B cell (primary cell): ENCODE measurements around the gene SPAM1. TPM values are rescaled to one million over a fixed set of nuclear protein-coding genes. Genes with fewer than 3 reads are reported as not detected.

Experiments
- ATAC-seq: fragments of 200-7000 bp; cut with Tn5 transposase; one replicate; pipeline ENCODE4 v1.10.0; 2021; ENCODE audit warnings: low read depth, mild to moderate bottlenecking, moderate number of reproducible peaks, moderate library complexity
- CTCF ChIA-PET: fragments of 350-600 bp; sonication (Branson Sonifier 250); formaldehyde crosslinking; loops from one replicate; lab custom pipeline; 2021; ENCODE audit warnings: antibody characterized with exemption, inconsistent platforms; lab: Charles Lee
- POLR2A ChIA-PET: fragments of 350-600 bp; sonication (Branson Sonifier 250); formaldehyde crosslinking; loops from one replicate; lab custom pipeline; 2021; ENCODE audit warnings: antibody characterized with exemption; lab: Charles Lee
- DNase-seq: peaks from one replicate; pipeline ENCODE4 v3.0.0; 2013
- H2AFZ ChIP-seq: 2 replicates; pipeline ENCODE4 v1.6.1; 2012; ENCODE audit warnings: mild to moderate bottlenecking, low read depth, low read length; ENCODE audit not compliant: insufficient read depth, poor library complexity, severe bottlenecking
- H3K27ac ChIP-seq, 2 donors: 1 replicate in 1 of 2; 2 replicates in 1 of 2; pipeline ENCODE4 v1.5.1; 2012 to 2013; ENCODE audit warnings: low read length in 2 of 2, mild to moderate bottlenecking in 2 of 2, moderate library complexity in 1 of 2
- H3K27me3 ChIP-seq, 4 experiments: fragments of 200-600 bp in 1 of 4; sonication (generic) in 1 of 4; replicated peaks in 1 of 4; 1 replicate in 2 of 4; 2 replicates in 2 of 4; pipeline versions ENCODE4 v1.6.1 to v1.7.0; 2013 to 2016; ENCODE audit warnings: low read length in 3 of 4, mild to moderate bottlenecking in 2 of 4, mixed read lengths in 1 of 4, moderate library complexity in 1 of 4; ENCODE audit not compliant: insufficient read depth in 4 of 4, control insufficient read depth in 3 of 4; ENCODE audit errors: control extremely low read depth in 1 of 4
- H3K36me3 ChIP-seq, 2 experiments: replicated peaks in 1 of 2; 1 replicate in 1 of 2; 2 replicates in 1 of 2; pipeline versions ENCODE4 v1.6.1 to v1.7.1; 2013; ENCODE audit warnings: low read length in 1 of 2; ENCODE audit not compliant: insufficient read depth in 2 of 2, control insufficient read depth in 1 of 2; ENCODE audit errors: control extremely low read depth in 1 of 2, extremely low read depth in 1 of 2
- H3K4me1 ChIP-seq, 2 donors: fragments of 200-600 bp in 1 of 2; sonication (generic) in 1 of 2; 1 replicate in 1 of 2; 2 replicates in 1 of 2; pipeline versions ENCODE4 v1.5.1 to v1.6.1; 2013 to 2017; ENCODE audit warnings: low read length in 2 of 2; ENCODE audit not compliant: control insufficient read depth in 2 of 2, insufficient read depth in 2 of 2
- H3K4me2 ChIP-seq: replicated peaks from 2 replicates; pipeline ENCODE3; 2012; ENCODE audit warnings: mild to moderate bottlenecking, low read depth, low read length; ENCODE audit not compliant: poor library complexity, severe bottlenecking
- H3K4me3 ChIP-seq, 5 experiments: fragments of 200-600 bp in 1 of 5; sonication (generic) in 1 of 5; 1 replicate in 3 of 5; 2 replicates in 2 of 5; pipeline versions ENCODE4 v1.5.1 to v1.7.0; 2011 to 2016; ENCODE audit warnings: low read length in 4 of 5, mild to moderate bottlenecking in 4 of 5, low read depth in 2 of 5, control low read depth in 1 of 5, moderate library complexity in 1 of 5; ENCODE audit not compliant: insufficient read depth in 1 of 5; ENCODE audit errors: control extremely low read depth in 1 of 5, extremely low read depth in 1 of 5
- H3K79me2 ChIP-seq: fragments of 200-600 bp; sonication (generic); one replicate; pipeline ENCODE4 v1.6.0; 2016; ENCODE audit warnings: low read length; ENCODE audit not compliant: control insufficient read depth, insufficient read depth
- H3K9ac ChIP-seq: fragments of 200-600 bp; sonication (generic); 2 replicates; pipeline ENCODE4 v1.6.1; 2017; ENCODE audit warnings: mild to moderate bottlenecking, low read length, moderate library complexity
- H3K9me3 ChIP-seq, 3 donors: one replicate each; pipeline versions ENCODE4 v1.6.1 to v1.7.1; 2013; ENCODE audit warnings: low read length in 2 of 3; ENCODE audit not compliant: control insufficient read depth in 2 of 3, insufficient read depth in 1 of 3; ENCODE audit errors: control extremely low read depth in 1 of 3
- H4K20me1 ChIP-seq: 2 replicates; pipeline ENCODE4 v1.6.0; 2012; ENCODE audit warnings: mild to moderate bottlenecking, low read length; ENCODE audit not compliant: insufficient read depth, control insufficient read depth, poor library complexity, severe bottlenecking
- H3K27ac Mint-ChIP-seq: one replicate; pipeline ENCODE4 v1.8.0; 2021; ENCODE audit warnings: mixed read lengths
- H3K27me3 Mint-ChIP-seq: one replicate; pipeline ENCODE4 v1.8.0; 2021; ENCODE audit warnings: mixed read lengths
- H3K4me1 Mint-ChIP-seq: one replicate; pipeline ENCODE4 v1.8.0; 2021; ENCODE audit warnings: mixed read lengths
- H3K4me3 Mint-ChIP-seq: one replicate; pipeline ENCODE4 v1.8.0; 2021; ENCODE audit warnings: mixed read lengths
- H3K9me3 Mint-ChIP-seq: one replicate; pipeline ENCODE4 v1.8.0; 2022; ENCODE audit warnings: mixed read lengths; ENCODE audit not compliant: insufficient read depth
- CTCF ChIP-seq: fragments of 200-600 bp; IDR thresholded peaks from one replicate; pipeline ENCODE4 v1.8.0; 2022; ENCODE audit warnings: antibody characterized with exemption, mild to moderate bottlenecking
- EZH2 ChIP-seq: IDR thresholded peaks from 2 replicates; pipeline ENCODE4 v1.6.1; 2012; ENCODE audit warnings: borderline replicate concordance, low read depth, mild to moderate bottlenecking, moderate library complexity, low read length; ENCODE audit not compliant: insufficient read depth, poor library complexity, severe bottlenecking
- WGBS: methylation state at CpG from one replicate; pipeline ENCODE4 v1.1.5; 2013; ENCODE audit warnings: missing lambda C conversion rate; ENCODE audit not compliant: insufficient coverage; 5-methylcytosine and 5-hydroxymethylcytosine counted together
- intact Hi-C: fragments of 100-400 bp; cut with micrococcal nuclease; formaldehyde crosslinking; loops from one replicate; pipeline ENCODE4 v1.10.0; 2022
- polyA plus RNA-seq: library from polyadenylated mRNA; depleted of rRNA; stranded (reverse); fragments of >200 nt; gene quantifications from 2 replicates; pipeline ENCODE4 v1.2.3, GENCODE V29; 2012
- total RNA-seq, 2 donors: library from RNA; stranded (reverse); fragments of 120-200 nt in 1 of 2; gene quantifications; 1 replicate in 1 of 2; 2 replicates in 1 of 2; pipeline versions ENCODE4 v1.2.3 to v1.2.4, GENCODE V29; 2013 to 2022

SPAM1 gene
- total and polyA plus RNA-seq, 2 donors (not counting 1 experiment from before 2014, with no cell fraction given): 0.04 TPM; not detected in 1

- Histone ChIP-seq H3K36me3 (no peaks in the 10 kb centered on the region), H3K79me2 (no peaks in the 10 kb centered on the region), H3K4me2 (no peak overlapping the region), H3K4me3 (no peak overlapping the region), H3K4me1 (no peaks in the 10 kb centered on the region), H3K9ac (no peak overlapping the region), H3K9me3 (no peaks in the 10 kb centered on the region), H4K20me1 (no peaks in the 10 kb centered on the region), H3K27me3 (no peaks in the 10 kb centered on the region), H2AFZ (no peak overlapping the region), H3K27ac (no peak overlapping the region)
- ATAC-seq: no peak
- no peak overlapping the region for H3K27ac Mint-ChIP-seq
- no peaks in the 10 kb centered on the region for H3K9me3 Mint-ChIP-seq
- WGBS: 87% methylated on average over 6 of the region's 7 CpGs
- H3K27me3 Mint-ChIP-seq: no peaks in the 10 kb centered on the region
- CTCF ChIA-PET: no interaction called here
- no peak for DNase-seq
- intact Hi-C loops: no loop called here
- POLR2A ChIA-PET: no interaction called here
- H3K4me3 Mint-ChIP-seq: no peak overlapping the region
- H3K4me1 Mint-ChIP-seq: no peaks in the 10 kb centered on the region
- TF ChIP-seq CTCF: no peak
- TF ChIP-seq EZH2: no peak
These were observed 49.4 kb downstream of the SPAM1 start for GRCh38 chr7:123974326-123974908.

GRCh38 chr7:123975084-123975483, 50.0 kb downstream of the SPAM1 start:
- POLR2A ChIA-PET: no interaction called here
- H3K4me2 ChIP-seq: no peak overlapping the region
- no peaks in the 10 kb centered on the region for H4K20me1 ChIP-seq
- Mint-ChIP-seq H3K4me1 (no peaks in the 10 kb centered on the region), H3K27me3 (no peaks in the 10 kb centered on the region), H3K4me3 (no peak overlapping the region), H3K27ac (no peak overlapping the region), H3K9me3 (no peaks in the 10 kb centered on the region)
- H3K4me1 ChIP-seq: no peaks in the 10 kb centered on the region
- no peaks in the 10 kb centered on the region for H3K79me2 ChIP-seq
- CTCF ChIA-PET: no interaction called here
- no peaks in the 10 kb centered on the region for H3K27me3 ChIP-seq
- H3K9me3 ChIP-seq: no peaks in the 10 kb centered on the region
- no peak for DNase-seq
- H3K36me3 ChIP-seq: no peaks in the 10 kb centered on the region
- H3K9ac ChIP-seq: no peak overlapping the region
- ATAC-seq: no peak
- TF ChIP-seq CTCF: no peak
- no peak for TF ChIP-seq EZH2
- H2AFZ ChIP-seq: no peak overlapping the region
- intact Hi-C loops: no loop called here
- no peak overlapping the region for H3K27ac ChIP-seq
- no peak overlapping the region for H3K4me3 ChIP-seq
